ENCODE results near the gene GOLGA6C. TPM values are rescaled to one million over a fixed set of nuclear protein-coding genes. Genes with fewer than 3 reads are reported as not detected.

Gene GOLGA6C
- total and polyA plus RNA-seq, 2 donors (not counting 3 experiments of a cell fraction or from before 2014, with no cell fraction given): not detected

DNA sequence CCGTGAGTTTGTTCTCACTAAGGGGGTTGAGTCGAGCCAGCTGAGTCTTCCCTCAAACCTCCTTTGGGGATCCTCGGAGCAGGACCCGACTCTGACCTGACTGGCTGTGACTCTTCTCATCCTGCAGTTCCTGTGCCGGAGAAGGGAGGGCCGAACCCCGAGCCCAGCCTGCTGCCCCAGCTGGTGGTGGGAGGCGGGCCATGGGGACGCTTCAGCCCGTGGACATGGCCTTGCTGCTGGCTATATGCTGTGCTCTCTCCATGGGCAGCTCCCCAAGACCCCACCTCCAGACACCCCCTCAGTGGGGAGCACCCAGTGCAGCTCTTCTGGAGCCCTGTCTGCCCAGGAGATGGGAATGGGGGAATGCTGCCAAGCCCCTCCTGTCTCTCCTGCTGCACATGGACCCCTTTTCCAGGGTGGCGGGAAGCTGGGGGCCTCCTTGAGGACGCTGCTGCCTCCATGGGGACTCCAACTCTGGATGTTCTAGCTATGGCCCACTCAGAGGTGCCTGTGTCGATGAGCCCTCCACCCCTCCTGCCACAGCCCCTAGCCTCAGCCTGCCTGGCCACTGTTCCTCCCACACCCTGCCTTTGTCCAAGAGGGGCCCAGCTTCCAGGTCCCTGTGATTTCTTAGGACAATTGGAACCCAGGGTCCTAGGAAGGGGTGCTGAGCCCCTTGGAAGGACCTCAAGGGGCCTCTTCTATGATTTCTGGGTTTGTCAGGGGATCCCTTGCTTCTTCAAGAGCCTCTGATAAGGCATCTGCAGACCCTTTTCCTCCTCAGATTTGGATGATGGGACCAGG is 43.6 kb upstream of the GOLGA6C start:
- peaks cover 31% of the 10 kb centered on the region for H3K79me2 ChIP-seq (ENCODE audit: control insufficient read depth, insufficient read depth, low read length)
- H3K9me1 ChIP-seq (replicated peaks; ENCODE audit: control insufficient read depth, extremely low read depth, insufficient read depth, low read length): no peaks in the 10 kb centered on the region
- CTCF ChIA-PET: interaction anchor here (1.3 to 2.7 kb wide), 4 partner anchors 10 to 191 kb away, joined by 5 to 13 read pairs (median 6); partner anchors contain the start of gene PPCDC
- no peaks in the 10 kb centered on the region for H3K9me3 ChIP-seq (replicated peaks; ENCODE audit: control insufficient read depth, insufficient read depth, low read length)
- H4K20me1 ChIP-seq (replicated peaks; ENCODE audit: control insufficient read depth, extremely low read depth, insufficient read depth, low read length): peaks cover 4% of the 10 kb centered on the region
- no peak for TF ChIP-seq FOS (IDR thresholded peaks at IDR 0.05; ENCODE audit: borderline replicate concordance, insufficient read depth, low read length)
- peak; percentile 8 for TF ChIP-seq POLR2A (IDR thresholded peaks at IDR 0.05; ENCODE audit: low read depth, low read length)
- TF ChIP-seq GATA2 (IDR thresholded peaks at IDR 0.05; ENCODE audit: insufficient read depth, insufficient read length, low read depth, low read length): no peak
- no peak for TF ChIP-seq JUN (IDR thresholded peaks at IDR 0.05; ENCODE audit: borderline replicate concordance, insufficient read depth, insufficient read length, low read depth)
- TF ChIP-seq, protein P1, sequence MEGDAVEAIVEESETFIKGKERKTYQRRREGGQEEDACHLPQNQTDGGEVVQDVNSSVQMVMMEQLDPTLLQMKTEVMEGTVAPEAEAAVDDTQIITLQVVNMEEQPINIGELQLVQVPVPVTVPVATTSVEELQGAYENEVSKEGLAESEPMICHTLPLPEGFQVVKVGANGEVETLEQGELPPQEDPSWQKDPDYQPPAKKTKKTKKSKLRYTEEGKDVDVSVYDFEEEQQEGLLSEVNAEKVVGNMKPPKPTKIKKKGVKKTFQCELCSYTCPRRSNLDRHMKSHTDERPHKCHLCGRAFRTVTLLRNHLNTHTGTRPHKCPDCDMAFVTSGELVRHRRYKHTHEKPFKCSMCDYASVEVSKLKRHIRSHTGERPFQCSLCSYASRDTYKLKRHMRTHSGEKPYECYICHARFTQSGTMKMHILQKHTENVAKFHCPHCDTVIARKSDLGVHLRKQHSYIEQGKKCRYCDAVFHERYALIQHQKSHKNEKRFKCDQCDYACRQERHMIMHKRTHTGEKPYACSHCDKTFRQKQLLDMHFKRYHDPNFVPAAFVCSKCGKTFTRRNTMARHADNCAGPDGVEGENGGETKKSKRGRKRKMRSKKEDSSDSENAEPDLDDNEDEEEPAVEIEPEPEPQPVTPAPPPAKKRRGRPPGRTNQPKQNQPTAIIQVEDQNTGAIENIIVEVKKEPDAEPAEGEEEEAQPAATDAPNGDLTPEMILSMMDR (IDR thresholded peaks at IDR 0.05; ENCODE audit: extremely low read depth in 1 of 2, insufficient read depth in 1 of 2, low read depth in 1 of 2, low read length in 2 of 2): no peak
- no peak for TF ChIP-seq POLR2AphosphoS5 (IDR thresholded peaks at IDR 0.05; ENCODE audit: insufficient read depth, low read depth, low read length)
- no peak for TF ChIP-seq EZH2 (IDR thresholded peaks at IDR 0.05; ENCODE audit: borderline replicate concordance, low read depth, low read length, severe bottlenecking)
- POLR2A ChIA-PET: no interaction called here
- no peak overlapping the region for H3K27ac ChIP-seq (ENCODE audit: insufficient read depth, low read depth, low read length)
- dilution Hi-C loops (cut with MboI; ENCODE audit: extremely low pct_ligation_motif_present, low sequenced_read_pairs) (no loop called here), intact Hi-C loops (cut with micrococcal nuclease) (no loop called here)
- no peak overlapping the region for H3K4me3 ChIP-seq (replicated peaks in 1 of 3; ENCODE audit: insufficient read depth in 1 of 3, low read depth in 1 of 3, low read length in 3 of 3)
- no TSS peak for BruUV-seq (replicated peaks)
- H3K4me1 ChIP-seq (ENCODE audit: control insufficient read depth, extremely low read depth, insufficient read depth, low read length): no peaks in the 10 kb centered on the region
- no peak overlapping the region for H3K9ac ChIP-seq (replicated peaks; ENCODE audit: extremely low read depth, insufficient read depth, low read length)
- H2AFZ ChIP-seq (ENCODE audit: low read depth, low read length): no peak overlapping the region
- H3K27me3 ChIP-seq (ENCODE audit: control insufficient read depth in 2 of 2, insufficient read depth in 2 of 2, low read length in 2 of 2): no peaks in the 10 kb centered on the region
- H3K36me3 ChIP-seq (ENCODE audit: control insufficient read depth in 2 of 2, extremely low read depth in 1 of 2, insufficient read depth in 2 of 2, low read length in 2 of 2): peaks cover 16 to 27% of the 10 kb centered on the region in 2 experiments
- H3K4me2 ChIP-seq (ENCODE audit: insufficient read depth, low read length): no peak overlapping the region
- FAIRE-seq (no peak), DNase-seq (ENCODE audit: low read depth, low spot score) (no peak)
